Amygdala (tissue), 56 donors: Measurements from ENCODE around the gene TNRC6A.

ENCODE experiments used
- DNase-seq, 56 donors: peaks; one replicate each; lab custom pipeline; 2025; lab: John Stamatoyannopoulos, UW

TNRC6A gene

GRCh38 chr16:24754543-24754942 lies 25.1 kb downstream of the TNRC6A start:
- DNase-seq, result no peak

GRCh38 chr16:24755201-24755874 lies 25.9 kb downstream of the TNRC6A start:
- DNase-seq, result no peak

GRCh38 chr16:24758373-24758772 lies 28.9 kb downstream of the TNRC6A start:
- DNase-seq, result no peak

DNA sequence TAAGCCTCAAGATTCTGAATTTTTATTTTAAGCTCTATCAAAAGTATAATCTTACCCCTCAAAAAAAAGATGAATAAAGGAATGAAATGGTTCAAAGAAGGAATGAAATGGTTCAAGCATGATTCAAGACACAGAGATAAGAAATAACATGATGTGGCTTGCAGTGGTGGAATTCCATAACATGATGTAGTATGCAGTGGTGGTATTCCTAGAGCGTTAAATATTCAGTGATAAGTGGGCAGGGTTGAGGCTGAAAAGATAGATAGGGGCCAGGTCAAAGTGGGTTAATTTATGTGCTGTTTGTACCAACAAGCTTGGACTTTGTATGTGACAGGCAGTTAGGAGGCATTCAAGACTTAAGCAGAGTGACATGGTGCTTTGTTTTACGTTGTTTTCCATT lies 29.6 kb downstream of the TNRC6A start:
- no peak for DNase-seq

- no peak for DNase-seq
Observed at GRCh38 chr16:24761526-24761925, 32.1 kb downstream of the TNRC6A start.

GRCh38 chr16:24764916-24765315 lies 35.5 kb downstream of the TNRC6A start:
- no peak for DNase-seq

- no peak for DNase-seq
Observed at GRCh38 chr16:24766057-24766456, 36.6 kb downstream of the TNRC6A start.

- DNase-seq, result no peak
Observed at GRCh38 chr16:24769806-24770205, 40.4 kb downstream of the TNRC6A start.

DNA sequence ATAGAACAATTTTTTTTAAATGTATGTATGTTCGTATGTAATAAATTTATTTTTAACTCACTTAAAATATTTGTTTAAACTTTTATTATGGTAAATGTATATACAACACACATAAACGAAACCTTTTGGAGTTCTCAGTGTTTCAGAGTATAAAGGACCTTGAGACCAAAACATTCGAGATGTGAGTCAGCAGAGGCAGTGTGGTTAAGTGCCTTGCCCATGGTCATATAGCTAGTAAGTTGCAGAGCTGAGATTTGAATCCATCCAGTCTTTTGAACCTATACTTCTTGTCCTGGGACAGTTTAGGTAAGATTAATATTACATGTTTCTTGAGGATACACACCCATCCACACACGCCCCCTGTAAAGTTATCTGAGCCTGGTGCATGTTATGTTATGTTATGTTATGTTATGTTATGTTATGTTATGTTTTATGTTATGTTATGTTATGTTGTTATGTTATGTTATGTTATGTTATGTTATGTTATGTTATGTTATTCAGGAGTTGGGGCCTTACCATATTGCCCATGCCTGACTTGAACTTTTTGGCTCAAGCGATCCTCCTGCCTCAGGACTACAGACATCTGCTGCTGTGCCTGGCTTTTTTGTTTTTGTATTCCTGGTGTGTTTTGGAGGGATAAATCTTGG lies 41.8 kb downstream of the TNRC6A start:
- DNase-seq, result no peak

- DNase-seq, result no peak
Observed at GRCh38 chr16:24771779-24772157, 42.3 kb downstream of the TNRC6A start.

GRCh38 chr16:24773771-24774427 lies 44.4 kb downstream of the TNRC6A start:
- DNase-seq, result no peak

- no peak for DNase-seq
Observed at GRCh38 chr16:24774510-24774909, 45.1 kb downstream of the TNRC6A start.

- no peak for DNase-seq
Observed at GRCh38 chr16:24775455-24775854, 46.0 kb downstream of the TNRC6A start.

- DNase-seq, result peak in 18 of 56 donors; percentile 1 to 36 (median 8)
Observed at GRCh38 chr16:24776501-24777220, 47.2 kb downstream of the TNRC6A start.

- DNase-seq, result no peak
Observed at GRCh38 chr16:24778671-24779070, 49.2 kb downstream of the TNRC6A start.

DNA sequence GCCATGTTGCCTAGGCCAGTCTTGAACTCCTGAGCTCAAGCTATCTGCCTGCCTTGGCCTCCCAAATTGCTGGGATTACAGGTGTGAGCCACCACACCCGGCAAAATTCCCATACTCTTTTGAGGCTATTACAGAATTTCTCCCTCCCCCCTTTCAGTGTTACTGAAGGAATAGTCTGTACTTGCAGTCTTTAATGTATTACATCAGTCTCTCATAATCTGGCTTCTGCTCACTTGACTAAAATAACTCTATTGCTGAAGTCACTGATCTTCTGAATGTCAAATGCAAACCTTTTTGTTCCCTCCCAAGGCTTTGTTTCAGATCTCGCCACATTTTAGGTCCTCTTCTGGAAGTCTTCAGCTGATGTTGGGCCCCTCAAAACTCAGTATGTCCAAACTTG lies 51.8 kb downstream of the TNRC6A start:
- DNase-seq, result no peak

- DNase-seq, result no peak
Observed at GRCh38 chr16:24784121-24784520, 54.7 kb downstream of the TNRC6A start.

GRCh38 chr16:24789881-24790280 lies 60.4 kb downstream of the TNRC6A start:
- no peak for DNase-seq

GRCh38 chr16:24800586-24800985 lies 71.1 kb downstream of the TNRC6A start:
- no peak for DNase-seq

DNA sequence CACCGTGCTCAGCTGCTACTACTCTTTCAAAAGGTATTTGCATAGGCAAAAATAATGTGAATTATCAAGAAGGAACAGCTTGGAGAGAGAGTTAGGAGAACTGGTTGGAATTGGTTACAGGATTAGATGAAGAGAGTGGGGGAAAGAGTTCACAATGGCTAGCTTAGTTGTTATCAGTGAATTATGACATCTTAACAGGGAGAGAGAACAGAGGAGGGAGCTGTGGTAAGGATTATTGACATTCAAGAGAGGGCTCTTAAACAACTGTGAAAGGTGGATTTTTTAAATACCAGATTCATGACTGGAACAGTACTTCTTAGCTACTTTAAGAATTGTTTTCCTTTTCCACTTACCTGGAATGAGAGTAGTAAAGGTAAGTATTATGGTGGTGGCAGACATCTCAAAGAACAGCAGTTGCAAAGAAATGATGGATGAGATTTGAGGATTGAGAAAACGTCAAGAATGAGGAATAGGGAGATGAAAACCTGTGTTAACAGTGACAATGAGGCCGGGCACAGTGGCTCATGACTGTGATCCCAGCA lies 72.4 kb downstream of the TNRC6A start:
- no peak for DNase-seq

DNA sequence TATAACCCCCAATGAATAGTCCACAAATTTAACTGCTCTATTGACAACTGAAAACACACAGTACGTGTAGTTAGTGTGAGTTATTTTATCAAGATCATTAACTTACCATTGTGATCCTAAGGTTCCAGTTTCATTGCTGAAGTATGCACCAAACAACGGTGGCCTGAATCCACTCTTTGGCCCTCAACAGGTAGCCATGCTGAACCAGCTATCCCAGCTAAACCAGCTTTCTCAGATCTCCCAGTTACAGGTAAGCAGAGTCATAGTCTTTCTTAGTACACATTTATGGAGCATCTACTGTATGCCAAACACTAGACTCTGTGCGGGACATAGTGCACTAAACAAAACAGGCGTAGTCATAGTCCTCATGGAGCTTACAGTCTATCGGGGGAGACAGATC lies 76.0 kb downstream of the TNRC6A start:
- DNase-seq, result no peak
